RPMI8226 (cell line): Measurements from ENCODE around the gene TEX52.

Experiments
- DNase-seq: peaks from one replicate; pipeline ENCODE4 v3.0.0-alpha.2; 2015

Gene TEX52

DNA sequence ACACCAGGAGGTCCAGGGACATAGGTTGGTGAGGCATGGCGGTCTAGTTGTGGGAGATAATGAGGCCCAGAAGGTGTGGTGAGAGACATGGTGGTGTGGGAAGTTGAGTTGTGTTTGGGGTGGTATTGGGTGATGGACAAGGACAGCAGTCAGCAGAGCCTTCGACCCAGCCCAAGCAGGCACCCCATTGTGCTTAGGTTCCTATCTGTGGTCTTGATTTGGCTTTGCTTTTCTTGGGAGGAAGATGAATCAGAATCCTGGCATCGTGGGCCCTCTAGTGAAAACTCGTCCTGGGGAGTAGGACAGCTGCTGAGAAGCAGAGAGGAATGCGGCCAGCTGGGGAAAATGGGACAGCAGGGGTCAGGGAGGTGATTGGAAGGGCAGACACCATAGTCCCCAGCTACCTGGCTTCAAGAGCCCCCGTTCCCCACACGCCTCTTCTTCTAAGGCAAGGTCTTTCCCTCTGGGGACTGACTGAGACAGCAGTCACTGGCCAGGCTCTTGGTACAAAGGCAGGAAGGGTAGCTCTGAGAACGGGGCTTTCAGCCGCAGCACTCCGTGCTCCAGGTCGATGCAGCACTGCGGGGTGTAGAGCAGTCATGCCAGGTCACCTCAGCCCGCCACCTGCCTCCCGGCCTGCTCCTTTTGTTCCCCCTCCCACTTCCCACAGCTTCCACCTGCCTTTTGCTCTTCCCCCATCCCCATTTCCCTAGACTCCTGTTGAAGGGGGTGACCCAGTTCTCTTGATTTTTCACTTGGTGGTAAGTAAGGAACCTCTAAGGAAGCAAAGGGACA is 29.9 kb downstream of the TEX52 start:
- DNase-seq: no peak

GRCh38 chr12:2826036-2826435 is 30.8 kb downstream of the TEX52 start:
- DNase-seq: no peak

DNA sequence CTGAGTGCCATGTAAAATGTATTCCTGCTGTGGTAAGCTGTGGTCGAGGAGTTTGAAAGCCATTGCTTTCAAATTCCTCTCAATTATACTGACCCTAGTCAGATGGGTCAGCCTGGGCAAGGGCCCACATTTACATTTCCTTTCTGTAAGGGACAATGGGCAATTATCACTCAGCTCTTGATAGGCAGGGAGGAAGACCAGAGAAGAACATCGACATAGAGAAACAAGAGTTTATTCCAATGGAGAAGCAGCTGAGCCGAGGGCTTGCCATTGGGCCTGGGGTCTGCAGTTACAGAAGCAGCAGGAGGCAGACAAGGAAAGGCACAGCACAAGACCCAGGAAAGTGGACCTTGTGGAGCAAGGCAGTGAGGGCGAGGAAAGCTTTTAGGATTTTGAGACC is 31.7 kb downstream of the TEX52 start:
- no peak for DNase-seq

GRCh38 chr12:2824541-2824940 is 32.3 kb downstream of the TEX52 start:
- DNase-seq: no peak

- DNase-seq: no peak
Observed at GRCh38 chr12:2823483-2823882, 33.4 kb downstream of the TEX52 start.

- DNase-seq: no peak
Observed at GRCh38 chr12:2820432-2820831, 36.4 kb downstream of the TEX52 start.

- DNase-seq: no peak
Observed at GRCh38 chr12:2819810-2820209, 37.0 kb downstream of the TEX52 start.

GRCh38 chr12:2813214-2814185 is 43.3 kb downstream of the TEX52 start:
- DNase-seq: peak; percentile 82

DNA sequence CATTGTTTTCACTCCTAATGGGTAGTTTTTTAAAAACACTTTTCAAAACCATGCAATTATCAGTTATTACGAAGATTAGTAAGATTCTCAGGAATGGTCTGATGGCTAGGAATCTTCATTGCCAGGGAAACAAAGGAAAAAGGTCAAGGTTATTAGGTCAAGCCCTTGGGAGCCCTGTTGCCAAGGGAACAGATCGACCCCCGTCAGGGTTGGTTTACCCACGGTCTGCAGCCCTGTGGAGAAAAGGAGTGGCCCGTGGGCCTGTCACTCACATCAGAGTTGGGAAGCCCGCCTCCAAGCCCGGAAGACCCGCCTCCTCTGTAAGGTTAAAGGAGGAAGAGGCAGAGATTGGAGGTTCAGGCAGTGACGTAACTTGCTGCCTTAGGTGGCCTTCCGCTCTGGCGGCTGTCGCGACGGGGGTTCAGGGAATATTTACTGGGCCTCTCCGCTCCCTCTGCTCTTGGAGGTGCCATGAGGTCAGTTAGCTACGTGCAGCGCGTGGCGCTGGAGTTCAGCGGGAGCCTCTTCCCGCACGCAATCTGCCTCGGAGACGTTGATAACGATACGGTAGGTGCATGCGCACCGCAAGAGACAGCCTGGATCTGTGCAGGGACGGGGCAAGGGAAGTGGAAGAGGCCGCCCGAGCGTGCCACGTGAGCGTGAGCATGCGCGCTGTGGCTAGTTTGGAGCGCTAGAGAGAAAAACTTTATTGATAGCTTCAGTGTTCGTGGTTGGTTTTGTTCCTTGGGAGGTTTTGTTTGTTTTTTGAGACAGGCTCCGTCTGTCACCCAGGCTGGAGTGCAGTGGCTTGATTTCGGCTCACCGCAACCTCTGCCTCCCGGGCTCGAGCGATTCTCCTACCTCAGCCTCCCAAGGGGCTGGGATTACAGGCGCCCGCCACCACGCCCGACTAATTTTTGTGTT is 44.3 kb downstream of the TEX52 start, which contains the start of gene ITFG2:
ITFG2 (plus strand) TSS at position 379 of the 924 bp plus-strand sequence; CDS start at position 472, 93 bp downstream.
- peak; percentile 99 for DNase-seq

DNA sequence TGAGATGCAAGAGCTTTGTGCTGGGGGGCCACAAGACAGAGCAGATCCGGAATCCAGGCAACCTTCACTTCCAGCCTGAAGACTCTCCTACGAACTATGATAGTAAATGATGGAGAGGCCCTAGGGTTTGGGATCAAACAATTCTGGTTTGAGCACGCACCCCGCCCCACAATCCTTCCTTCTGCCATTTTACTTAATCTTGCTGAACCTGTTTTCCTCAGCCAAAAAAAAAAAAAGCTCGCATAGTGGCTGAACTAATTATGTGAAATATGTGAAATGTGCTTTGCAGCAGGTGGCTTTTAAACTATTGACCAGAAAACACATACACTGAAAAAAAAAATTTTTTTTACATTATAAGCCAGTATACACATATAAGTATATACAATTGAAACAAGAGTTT is 45.0 kb downstream of the TEX52 start:
- no peak for DNase-seq

DNA sequence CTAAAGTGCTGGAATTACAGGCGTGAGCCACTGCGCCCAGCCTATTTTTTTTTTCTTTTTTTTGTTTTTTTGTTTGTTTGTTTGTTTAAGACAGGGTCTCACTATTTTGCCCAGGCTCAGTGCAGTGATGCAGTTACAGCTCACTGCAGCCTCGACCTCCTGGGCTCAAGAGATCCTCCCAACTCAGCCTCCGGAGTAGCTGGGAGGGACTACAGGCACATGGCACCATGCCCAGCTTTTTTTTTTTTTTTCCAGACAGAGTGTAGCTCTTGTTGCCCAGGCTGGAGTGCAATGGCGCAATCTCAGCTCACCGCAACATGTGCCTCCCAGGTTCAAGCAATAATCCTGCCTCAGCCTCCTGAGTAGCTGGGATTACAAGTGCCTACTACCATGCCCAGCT is 50.1 kb downstream of the TEX52 start:
- no peak for DNase-seq

- no peak for DNase-seq
Observed at GRCh38 chr12:2805143-2805520, 51.7 kb downstream of the TEX52 start.

DNA sequence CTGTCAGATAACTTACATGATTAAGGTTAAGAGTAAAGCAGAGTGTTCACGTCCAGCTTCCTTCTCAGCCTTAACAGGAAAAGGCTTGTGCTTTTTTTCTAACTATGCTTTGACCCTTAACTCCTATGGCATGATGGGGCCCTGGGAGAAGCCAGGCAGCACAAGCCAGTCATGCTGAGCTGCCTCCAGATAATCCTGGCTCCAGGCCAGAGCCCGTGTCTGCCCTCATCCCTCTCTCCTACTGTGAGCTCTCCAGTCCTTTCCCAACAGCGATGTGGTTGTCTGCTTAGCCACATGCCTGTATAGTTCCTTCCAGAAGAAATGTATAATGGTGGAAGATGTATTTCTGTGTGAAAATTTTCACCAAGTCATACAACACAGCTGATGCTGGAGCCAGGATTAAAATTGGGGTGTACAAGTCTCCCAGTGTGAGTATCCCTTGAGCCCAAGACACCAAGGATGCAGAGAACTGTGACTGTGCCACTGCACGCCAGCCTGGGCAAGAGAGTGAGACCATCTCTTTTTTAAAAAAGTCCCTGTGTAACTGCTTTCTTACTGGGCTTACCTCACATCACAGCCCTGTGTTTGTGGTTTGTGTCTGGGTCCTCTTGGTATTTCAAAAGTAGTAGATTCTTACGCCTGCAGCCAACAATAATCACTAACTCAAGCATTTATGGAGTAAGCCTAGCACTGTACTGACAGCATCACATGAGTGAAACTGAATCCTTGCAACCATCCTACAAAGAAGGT is 52.3 kb downstream of the TEX52 start:
- DNase-seq: no peak

DNA sequence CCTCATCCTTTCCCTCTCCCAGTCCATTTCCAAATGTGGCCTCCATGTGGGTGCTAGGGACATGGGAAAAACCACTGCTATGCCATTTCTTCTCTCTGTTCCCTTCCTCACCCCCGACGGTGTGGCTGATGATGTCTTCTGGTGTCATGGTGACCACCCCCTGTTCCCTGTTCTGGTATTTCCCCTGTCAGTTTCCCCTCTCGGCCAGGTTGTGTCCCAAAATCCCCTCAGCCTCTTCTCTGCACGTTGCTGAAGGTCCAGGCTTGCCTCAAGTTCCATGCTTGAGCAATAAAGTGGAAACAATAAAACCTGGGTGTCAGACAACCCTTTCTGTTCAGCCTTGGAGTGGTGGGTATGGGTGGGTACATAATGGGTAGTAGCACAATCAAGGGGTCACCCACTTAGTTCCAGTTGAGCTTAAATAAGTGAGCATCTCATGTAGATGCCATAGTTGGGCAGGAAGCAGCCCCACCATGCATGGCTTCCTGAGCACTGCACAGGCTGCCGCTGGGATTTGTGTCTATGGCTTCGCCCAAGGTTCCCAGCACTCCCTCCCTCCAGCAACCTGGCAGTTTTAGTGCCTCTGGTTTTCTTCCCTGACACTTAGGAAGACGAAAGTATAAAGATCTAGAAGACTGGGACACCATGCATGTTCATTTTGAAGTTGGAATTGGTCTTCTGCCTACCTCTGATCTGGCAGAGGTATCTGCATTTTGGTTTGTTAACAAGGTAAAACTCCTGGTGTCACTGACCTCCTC is 53.0 kb downstream of the TEX52 start:
- no peak for DNase-seq

GRCh38 chr12:2801044-2801783 is 55.6 kb downstream of the TEX52 start:
- DNase-seq: no peak

GRCh38 chr12:2800046-2800570 is 56.7 kb downstream of the TEX52 start:
- DNase-seq: no peak
